AG04450 (cell line): ENCODE results near the gene FHAD1. TPM values are rescaled to one million over a fixed set of nuclear protein-coding genes. Genes with fewer than 3 reads are reported as not detected.

Experiments
- CTCF ChIA-PET: fragments of 300-600, 350-600 bp; formaldehyde crosslinking; extraction: SDS; loops from one replicate; lab custom pipeline; 2022; ENCODE audit warnings: antibody characterized with exemption, inconsistent platforms; lab: Charles Lee
- POLR2A ChIA-PET: fragments of 350-600 bp; formaldehyde crosslinking; extraction: SDS; loops from one replicate; lab custom pipeline; 2021; ENCODE audit warnings: antibody characterized with exemption, inconsistent platforms; lab: Yijun Ruan, JAX
- DNase-seq: peaks from one replicate; pipeline ENCODE4 v3.0.0-alpha.2; 2011; ENCODE audit warnings: low read depth, low spot score
- H3K27ac ChIP-seq: one replicate; pipeline ENCODE4 v1.5.1; 2012; ENCODE audit warnings: low read depth, low read length, control low read depth
- H3K27me3 ChIP-seq: one replicate; pipeline ENCODE4 v1.6.0; 2012; ENCODE audit warnings: low read length; ENCODE audit not compliant: control insufficient read depth, insufficient read depth
- H3K4me3 ChIP-seq: 2 replicates; pipeline ENCODE4 v1.5.1; 2011; ENCODE audit warnings: mild to moderate bottlenecking, low read depth, low read length, control low read depth
- H3K9me3 ChIP-seq: 2 replicates; pipeline ENCODE4 v1.5.1; 2012; ENCODE audit warnings: low read length; ENCODE audit not compliant: control insufficient read depth, insufficient read depth
- polyA plus RNA-seq: library from polyadenylated mRNA; depleted of rRNA; stranded (reverse); fragments of >200 nt; gene quantifications from 2 replicates; pipeline ENCODE4 v1.2.3, GENCODE V29; 2011
- TF ChIP-seq, protein P1 (sequence below): IDR thresholded peaks from 2 replicates; pipeline ENCODE4 v1.5.1; 2011; ENCODE audit warnings: low read depth, low read length, control low read depth, inconsistent platforms

Gene FHAD1
- polyA plus RNA-seq, 1 experiment, result 0.36 TPM

GRCh38 chr1:15311880-15312279, 64.9 kb downstream of the FHAD1 start:
- DNase-seq, result no peak
- Histone ChIP-seq H3K27me3 (peaks cover 6% of the 10 kb centered on the region), H3K4me3 (no peak overlapping the region), H3K9me3 (peaks cover 18% of the 10 kb centered on the region), H3K27ac (no peak overlapping the region)
- ChIA-PET CTCF (interaction anchor here (5.0 kb wide), 1 partner anchor 11 kb away, joined by 42 read pairs; no protein-coding TSS in a partner anchor), POLR2A (no interaction called here)
- TF ChIP-seq, protein P1, sequence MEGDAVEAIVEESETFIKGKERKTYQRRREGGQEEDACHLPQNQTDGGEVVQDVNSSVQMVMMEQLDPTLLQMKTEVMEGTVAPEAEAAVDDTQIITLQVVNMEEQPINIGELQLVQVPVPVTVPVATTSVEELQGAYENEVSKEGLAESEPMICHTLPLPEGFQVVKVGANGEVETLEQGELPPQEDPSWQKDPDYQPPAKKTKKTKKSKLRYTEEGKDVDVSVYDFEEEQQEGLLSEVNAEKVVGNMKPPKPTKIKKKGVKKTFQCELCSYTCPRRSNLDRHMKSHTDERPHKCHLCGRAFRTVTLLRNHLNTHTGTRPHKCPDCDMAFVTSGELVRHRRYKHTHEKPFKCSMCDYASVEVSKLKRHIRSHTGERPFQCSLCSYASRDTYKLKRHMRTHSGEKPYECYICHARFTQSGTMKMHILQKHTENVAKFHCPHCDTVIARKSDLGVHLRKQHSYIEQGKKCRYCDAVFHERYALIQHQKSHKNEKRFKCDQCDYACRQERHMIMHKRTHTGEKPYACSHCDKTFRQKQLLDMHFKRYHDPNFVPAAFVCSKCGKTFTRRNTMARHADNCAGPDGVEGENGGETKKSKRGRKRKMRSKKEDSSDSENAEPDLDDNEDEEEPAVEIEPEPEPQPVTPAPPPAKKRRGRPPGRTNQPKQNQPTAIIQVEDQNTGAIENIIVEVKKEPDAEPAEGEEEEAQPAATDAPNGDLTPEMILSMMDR, result no peak

DNA sequence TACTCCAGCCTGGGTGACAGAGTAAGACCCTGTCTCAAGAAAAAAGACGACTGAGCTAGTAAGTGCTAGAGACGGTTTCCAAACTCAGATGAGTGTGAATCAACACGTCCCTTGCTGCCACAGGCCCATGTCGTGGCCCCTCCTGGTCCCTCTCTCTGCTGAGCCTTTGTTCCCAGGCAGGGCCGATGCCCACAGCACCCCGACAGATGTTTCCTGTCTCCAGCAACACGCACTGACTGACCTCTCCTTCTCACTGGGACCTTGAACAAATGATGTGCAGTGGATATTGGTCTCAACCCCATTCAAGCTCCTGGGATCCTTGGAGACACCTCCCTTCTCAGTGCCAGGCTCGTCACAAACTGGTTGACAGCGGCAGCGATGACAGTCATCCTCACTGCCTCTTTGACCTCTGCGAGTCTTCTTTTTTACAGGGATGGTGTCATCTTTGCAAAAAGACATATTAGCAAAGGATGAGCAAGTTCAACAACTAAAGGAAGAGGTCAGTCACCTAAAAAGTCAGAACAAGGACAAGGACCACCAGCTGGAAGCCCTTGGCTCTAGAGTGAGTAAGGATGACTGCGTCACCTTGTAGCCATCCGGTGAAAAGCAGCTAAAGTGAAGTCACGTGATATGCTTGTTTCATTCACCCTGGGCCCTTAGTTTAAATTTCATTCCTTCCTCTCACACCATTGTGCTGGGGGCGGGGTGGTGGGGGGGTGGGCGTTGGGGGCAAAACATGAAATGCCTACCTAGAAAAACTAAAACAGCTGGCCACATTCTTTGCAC, 65.8 kb downstream of the FHAD1 start:
- Histone ChIP-seq H3K9me3 (peaks cover 18% of the 10 kb centered on the region), H3K4me3 (no peak overlapping the region), H3K27ac (no peak overlapping the region), H3K27me3 (peaks cover 6% of the 10 kb centered on the region)
- TF ChIP-seq, protein P1, result no peak
- DNase-seq, result no peak
- CTCF ChIA-PET, result interaction anchor here (1.1 to 5.0 kb wide), 3 partner anchors 8 to 184 kb away, joined by 4 to 42 read pairs (median 5); no protein-coding TSS in a partner anchor
- POLR2A ChIA-PET, result interaction anchor here (0.6 kb wide), 1 partner anchor 370 kb away, joined by 9 read pairs; no protein-coding TSS in a partner anchor

DNA sequence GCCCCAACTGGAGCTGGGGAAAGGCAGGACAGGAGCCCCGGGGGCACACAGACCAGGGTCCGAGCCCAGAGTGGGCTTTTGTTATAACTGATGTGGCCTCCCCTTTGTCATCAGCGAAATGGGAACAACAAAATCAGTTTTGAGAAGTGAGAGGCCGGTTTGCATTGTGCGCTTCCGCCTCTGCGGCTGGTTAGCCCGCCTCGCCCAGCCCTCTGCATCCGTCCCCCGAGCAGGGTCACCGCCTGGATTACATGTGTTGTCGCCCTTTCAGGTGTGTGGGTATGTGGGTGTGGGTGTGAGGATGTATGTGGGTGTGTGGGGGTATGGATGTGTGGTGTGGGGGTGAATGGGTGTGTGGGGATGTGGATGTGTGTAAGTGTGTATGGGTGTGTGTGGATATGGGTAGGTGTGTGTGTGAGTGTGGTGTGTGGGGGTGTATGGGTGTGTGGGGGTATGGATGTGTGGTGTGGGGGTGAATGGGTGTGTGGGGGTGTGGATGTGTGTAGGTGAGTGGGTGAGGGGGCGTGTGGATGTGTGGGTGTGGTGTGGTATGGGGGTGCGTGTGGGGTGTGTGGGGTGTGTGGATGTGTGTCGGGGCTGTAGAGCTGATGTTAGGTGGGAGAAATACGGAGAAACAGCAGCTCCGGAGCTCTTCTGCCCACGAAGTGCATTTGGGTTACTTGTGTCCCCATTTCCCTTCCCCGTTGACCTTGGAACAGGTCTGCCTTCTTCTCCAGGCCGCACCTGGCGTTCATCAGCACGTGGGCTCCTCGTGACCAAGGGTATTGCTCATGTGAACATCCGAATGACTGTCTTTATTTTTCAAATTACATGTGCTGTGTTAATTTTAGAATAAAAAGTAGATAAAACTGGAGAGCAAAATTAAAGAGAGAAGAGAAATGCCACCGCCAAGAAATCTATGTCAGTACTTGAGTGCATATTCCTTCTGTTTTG, 67.6 kb downstream of the FHAD1 start:
- POLR2A ChIA-PET, result interaction anchor here (0.6 kb wide), 1 partner anchor 272 kb away, joined by 4 read pairs; no protein-coding TSS in a partner anchor
- DNase-seq, result no peak
- Histone ChIP-seq H3K9me3 (peaks cover 16% of the 10 kb centered on the region), H3K27ac (no peak overlapping the region), H3K4me3 (no peak overlapping the region), H3K27me3 (peaks cover 6% of the 10 kb centered on the region)
- CTCF ChIA-PET, result interaction anchor here (2.1 to 5.0 kb wide), 3 partner anchors 9 to 186 kb away, joined by 5 to 42 read pairs (median 17); no protein-coding TSS in a partner anchor
- TF ChIP-seq, protein P1, result no peak

GRCh38 chr1:15315815-15316214, 68.8 kb downstream of the FHAD1 start:
- TF ChIP-seq, protein P1, result no peak
- POLR2A ChIA-PET, result no interaction called here
- Histone ChIP-seq H3K27me3 (peaks cover 6% of the 10 kb centered on the region), H3K9me3 (peaks cover 10% of the 10 kb centered on the region), H3K27ac (no peak overlapping the region), H3K4me3 (no peak overlapping the region)
- no peak for DNase-seq
- CTCF ChIA-PET, result interaction anchor here (0.6 to 5.0 kb wide), 4 partner anchors 7 to 187 kb away, joined by 3 to 42 read pairs (median 10); no protein-coding TSS in a partner anchor
